ENCODE results near the gene MRTFB.
"Not testable (repeated sequence)": the region's sequence is repeated elsewhere in the genome, so short reads cannot be mapped to it uniquely, and the experiment has no call there.

MRTFB gene, protein sequence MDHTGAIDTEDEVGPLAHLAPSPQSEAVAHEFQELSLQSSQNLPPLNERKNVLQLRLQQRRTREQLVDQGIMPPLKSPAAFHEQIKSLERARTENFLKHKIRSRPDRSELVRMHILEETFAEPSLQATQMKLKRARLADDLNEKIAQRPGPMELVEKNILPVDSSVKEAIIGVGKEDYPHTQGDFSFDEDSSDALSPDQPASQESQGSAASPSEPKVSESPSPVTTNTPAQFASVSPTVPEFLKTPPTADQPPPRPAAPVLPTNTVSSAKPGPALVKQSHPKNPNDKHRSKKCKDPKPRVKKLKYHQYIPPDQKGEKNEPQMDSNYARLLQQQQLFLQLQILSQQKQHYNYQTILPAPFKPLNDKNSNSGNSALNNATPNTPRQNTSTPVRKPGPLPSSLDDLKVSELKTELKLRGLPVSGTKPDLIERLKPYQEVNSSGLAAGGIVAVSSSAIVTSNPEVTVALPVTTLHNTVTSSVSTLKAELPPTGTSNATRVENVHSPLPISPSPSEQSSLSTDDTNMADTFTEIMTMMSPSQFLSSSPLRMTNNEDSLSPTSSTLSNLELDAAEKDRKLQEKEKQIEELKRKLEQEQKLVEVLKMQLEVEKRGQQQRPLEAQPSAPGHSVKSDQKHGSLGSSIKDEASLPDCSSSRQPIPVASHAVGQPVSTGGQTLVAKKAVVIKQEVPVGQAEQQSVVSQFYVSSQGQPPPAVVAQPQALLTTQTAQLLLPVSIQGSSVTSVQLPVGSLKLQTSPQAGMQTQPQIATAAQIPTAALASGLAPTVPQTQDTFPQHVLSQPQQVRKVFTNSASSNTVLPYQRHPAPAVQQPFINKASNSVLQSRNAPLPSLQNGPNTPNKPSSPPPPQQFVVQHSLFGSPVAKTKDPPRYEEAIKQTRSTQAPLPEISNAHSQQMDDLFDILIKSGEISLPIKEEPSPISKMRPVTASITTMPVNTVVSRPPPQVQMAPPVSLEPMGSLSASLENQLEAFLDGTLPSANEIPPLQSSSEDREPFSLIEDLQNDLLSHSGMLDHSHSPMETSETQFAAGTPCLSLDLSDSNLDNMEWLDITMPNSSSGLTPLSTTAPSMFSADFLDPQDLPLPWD

DNA sequence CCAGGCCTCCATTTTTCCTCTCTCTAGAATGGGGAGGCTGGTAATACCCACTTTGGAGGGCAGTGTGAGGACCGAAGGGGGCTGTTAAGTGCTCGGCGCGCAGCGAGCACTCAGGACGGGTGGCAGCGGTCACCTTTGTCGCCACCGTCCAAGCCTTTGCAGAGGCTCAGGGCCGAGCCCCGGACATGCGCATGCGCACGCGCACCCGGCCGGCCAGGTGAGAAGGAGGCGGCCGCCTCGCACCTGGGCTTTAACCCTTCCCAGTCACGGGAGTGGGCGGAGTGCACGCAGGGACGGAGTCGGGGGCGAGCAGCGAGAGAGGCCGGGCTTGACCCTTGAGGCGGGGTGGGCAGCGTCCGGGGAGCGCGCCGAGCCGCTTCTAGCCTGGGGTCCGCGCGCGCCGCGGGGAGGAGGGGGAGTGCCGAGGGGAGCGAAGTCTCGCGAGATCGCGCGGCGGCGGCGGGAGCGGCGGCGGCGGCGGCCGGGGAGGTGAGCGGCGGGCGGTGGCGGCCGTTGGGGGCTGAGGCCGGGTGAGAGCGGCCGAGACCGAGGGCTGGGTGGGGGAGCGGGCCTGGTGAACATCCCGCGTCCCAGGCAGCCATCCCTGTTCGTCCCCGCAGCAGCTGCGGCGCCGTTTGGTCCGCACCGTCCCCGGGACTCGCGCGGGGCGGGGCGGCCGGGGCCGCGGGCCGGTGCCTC lies at the start of gene MRTFB:
Gene MRTFB, plus strand, starts transcription at position 443 of the 699 bp plus-strand sequence. CDS start 69,288 bp downstream, outside the sequence.
- DNase-seq = peak; percentile 42 to 75

GRCh38 chr16:14023526-14023925 lies 47.6 kb upstream of the MRTFB start:
- not testable (repeated sequence) for DNase-seq

GRCh38 chr16:14024283-14024682 lies 46.8 kb upstream of the MRTFB start:
- DNase-seq = no peak

DNA sequence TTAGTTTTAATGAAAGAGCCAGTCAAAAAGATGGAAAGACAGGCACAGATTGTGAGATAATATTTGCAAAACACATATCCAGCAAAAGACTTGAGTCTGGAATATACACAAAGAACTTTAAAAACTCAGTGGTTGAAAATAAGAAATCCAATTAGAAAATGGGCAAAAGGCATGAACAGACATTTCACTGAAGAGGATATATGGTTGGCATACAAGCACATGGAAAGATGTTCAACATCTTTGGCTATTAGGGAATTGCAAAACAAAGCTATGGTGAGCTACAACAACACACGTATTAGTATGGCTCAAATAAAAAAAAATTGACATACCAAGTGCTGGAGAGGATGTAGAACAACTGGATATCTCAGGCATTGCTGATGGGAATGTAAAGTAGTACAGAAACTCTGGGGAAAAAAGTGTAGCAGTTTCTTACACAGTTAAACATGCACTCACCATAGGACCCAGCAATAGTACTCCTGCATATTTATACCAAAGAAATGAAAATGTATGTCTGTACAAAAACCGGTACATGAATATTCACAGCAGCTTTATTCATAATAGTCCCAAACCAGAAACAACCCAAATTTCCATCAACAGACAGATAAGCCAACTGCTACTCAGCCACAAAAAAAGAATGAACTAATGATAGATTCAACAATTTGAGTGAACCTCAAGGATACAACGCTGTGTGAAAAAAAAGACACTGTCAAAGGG lies 44.4 kb upstream of the MRTFB start:
- DNase-seq = no peak

- DNase-seq = no peak
Measured at GRCh38 chr16:14028202-14028601, 42.9 kb upstream of the MRTFB start.

DNA sequence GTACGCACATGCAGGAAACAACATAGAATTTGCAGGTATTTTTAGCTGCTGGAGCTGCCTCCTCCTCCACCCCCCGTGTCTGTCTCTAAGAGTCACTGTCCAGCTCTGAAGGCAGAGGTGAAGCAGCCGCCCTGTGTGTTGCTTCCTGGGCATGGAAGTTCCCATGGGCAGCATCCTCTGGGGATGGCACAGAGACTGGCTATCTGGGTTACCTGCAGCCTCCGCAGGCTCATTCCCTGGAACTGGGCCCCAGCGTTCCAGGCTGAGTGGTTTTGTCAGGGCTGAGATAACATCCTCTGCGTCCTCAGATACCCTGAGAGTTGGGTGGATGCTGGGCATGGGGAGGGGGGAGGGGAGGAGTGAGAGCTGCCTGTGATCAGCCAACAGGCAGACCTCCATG lies 41.5 kb upstream of the MRTFB start:
- DNase-seq = no peak

GRCh38 chr16:14035092-14035491 lies 36.0 kb upstream of the MRTFB start:
- no peak for DNase-seq

DNA sequence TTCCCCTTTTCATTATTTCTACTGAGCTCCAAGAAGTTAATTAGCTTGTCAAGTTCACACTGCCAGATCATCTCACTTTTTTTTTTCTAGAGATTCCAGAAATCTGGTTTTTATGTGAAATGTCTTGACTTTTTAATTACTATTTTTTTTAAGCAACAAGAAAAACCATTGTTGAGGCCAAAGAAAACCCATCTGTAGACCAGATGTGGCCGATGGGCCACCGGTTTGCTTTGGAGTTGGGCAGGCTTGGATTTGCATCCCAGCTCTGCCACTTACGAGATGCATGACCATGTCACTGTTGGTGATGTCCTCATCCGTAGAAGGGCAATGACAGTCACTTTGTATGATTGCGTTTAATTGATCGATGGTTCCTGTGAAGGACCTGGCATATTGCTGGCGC lies 34.2 kb upstream of the MRTFB start:
- no peak for DNase-seq

GRCh38 chr16:14037960-14038359 lies 33.2 kb upstream of the MRTFB start:
- DNase-seq = no peak

GRCh38 chr16:14041164-14041563 lies 30.0 kb upstream of the MRTFB start:
- DNase-seq = no peak

- no peak for DNase-seq
Measured at GRCh38 chr16:14042706-14043105, 28.4 kb upstream of the MRTFB start.

GRCh38 chr16:14043278-14043677 lies 27.8 kb upstream of the MRTFB start:
- no peak for DNase-seq

DNA sequence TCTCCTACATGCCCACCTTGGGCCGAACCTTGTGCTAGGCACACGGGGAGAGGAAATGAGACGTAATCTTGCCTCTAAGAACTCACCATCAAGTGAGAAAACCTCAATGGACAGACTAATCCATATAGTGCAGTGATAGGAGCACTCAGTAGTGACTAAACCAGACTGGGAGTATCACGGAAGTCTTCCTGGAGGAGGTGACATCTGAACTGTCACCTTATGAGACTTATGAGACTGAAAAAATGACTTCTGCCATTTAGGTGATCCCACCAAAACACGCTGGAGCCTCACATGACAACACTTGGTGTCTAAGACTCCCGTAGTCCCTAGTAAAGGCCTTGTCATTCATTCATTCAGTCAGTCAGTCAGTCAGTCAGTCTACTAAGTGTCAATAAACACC lies 27.3 kb upstream of the MRTFB start:
- DNase-seq = no peak

GRCh38 chr16:14047121-14047859 lies 23.8 kb upstream of the MRTFB start:
- DNase-seq = not testable (repeated sequence)

- DNase-seq = no peak
Measured at GRCh38 chr16:14050291-14051027, 20.7 kb upstream of the MRTFB start.

DNA sequence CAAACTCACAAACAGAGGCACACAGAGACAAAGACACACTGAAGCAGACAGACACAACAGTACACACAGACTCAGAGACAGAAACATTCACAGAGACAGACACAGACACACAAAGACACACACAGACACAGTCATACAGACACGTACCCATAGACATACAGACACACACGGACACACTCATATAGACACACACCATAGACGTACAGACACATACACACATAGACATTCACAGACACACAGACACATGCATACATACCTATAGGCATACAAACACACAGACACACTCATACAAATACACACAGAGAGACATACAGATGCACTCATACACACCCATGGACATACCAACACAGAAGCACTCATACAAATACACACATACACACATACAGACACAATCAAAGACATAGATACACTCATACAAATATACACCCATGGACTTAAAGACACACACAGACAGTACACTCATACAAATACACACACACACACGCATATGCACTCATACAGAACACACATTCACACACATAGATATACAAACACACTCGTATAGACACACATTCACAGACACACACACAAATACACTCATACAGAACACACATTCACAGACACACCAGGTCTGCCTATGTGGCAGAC lies 19.9 kb upstream of the MRTFB start:
- no peak for DNase-seq

GRCh38 chr16:14056970-14057369 lies 14.1 kb upstream of the MRTFB start:
- DNase-seq = no peak

DNA sequence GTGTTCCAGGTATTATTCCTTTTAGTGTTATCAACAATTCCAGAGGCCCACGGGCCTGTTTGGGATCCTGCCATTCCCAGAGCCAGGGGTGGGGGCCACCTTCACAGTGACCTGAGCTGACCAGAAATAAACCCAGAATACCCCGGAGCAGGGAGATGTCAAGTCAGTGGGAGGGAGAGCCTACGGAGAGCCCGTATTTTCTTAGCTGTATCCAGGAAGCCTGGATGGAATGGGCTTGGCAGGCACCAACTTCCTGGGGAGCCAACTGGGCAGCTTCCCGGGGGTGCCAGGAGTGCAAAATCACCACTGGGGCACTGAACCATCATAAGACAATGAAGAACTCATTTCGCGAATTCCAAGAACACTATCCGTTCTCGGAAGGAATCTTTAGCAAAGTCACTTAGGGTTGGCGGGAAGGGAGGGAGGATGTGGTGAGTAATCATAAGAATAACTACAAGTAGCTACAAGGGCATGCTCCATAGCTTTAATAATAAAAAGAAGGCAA lies 13.2 kb upstream of the MRTFB start:
- DNase-seq = no peak

GRCh38 chr16:14061732-14062259 lies 9.3 kb upstream of the MRTFB start:
- DNase-seq = no peak

DNA sequence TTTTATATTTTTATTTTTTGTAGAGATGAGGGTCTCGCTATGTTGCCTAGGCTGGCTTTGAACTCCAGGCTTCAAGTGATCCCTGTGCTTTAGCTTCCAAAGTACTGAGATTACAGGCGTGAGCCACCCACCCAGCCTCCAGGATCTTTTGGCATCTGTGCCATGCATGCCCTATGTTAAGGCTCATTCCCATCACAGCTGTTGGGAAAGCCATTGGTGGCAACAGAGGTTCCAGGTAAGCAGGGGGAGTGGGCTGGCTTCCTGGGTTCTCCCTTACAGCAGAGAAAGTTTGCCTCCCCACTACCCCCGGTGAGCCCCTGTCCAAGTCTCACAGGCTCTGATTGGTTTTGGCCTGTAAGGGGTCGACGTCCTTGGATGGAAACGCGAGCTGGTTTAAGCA lies 8.9 kb upstream of the MRTFB start:
- DNase-seq = no peak
